T-helper 17 cell (primary cell): ENCODE data around the gene SLAIN2. TPM values are rescaled to one million over a fixed set of nuclear protein-coding genes. Genes with fewer than 3 reads are reported as not detected.

Experiments
- ATAC-seq: fragments of 150-1000 bp; cut with Tn5 transposase; 2 replicates; pipeline ENCODE4 v1.10.0; 2021; ENCODE audit warnings: mild to moderate bottlenecking, moderate library complexity
- DNase-seq, 3 donors: peaks; one replicate each; pipeline versions ENCODE4 v3.0.0 to v3.0.0-alpha.2; 2020 to 2021
- H3K9me3 ChIP-seq: one replicate; pipeline ENCODE4 v1.7.0; 2013; ENCODE audit warnings: low read length, mild to moderate bottlenecking; ENCODE audit not compliant: control insufficient read depth, poor library complexity, severe bottlenecking
- H3K27ac Mint-ChIP-seq: one replicate; pipeline ENCODE4 v1.8.0; 2022; ENCODE audit warnings: mild to moderate bottlenecking, moderate library complexity, mixed read lengths
- H3K27me3 Mint-ChIP-seq: one replicate; pipeline ENCODE4 v1.8.0; 2022; ENCODE audit warnings: mixed read lengths
- H3K36me3 Mint-ChIP-seq: one replicate; pipeline ENCODE4 v1.8.0; 2022; ENCODE audit warnings: low read depth, mixed read lengths
- H3K4me1 Mint-ChIP-seq: one replicate; pipeline ENCODE4 v1.8.0; 2022; ENCODE audit warnings: mild to moderate bottlenecking, mixed read lengths
- H3K4me3 Mint-ChIP-seq: one replicate; pipeline ENCODE4 v1.8.0; 2022; ENCODE audit warnings: mild to moderate bottlenecking, moderate library complexity, mixed read lengths
- total RNA-seq, 4 donors: library from RNA in 2 of 4; stranded (reverse) in 2 of 4; gene quantifications; one replicate each; pipeline ENCODE4 v1.2.3 and lab custom pipeline; 2022 to 2026

SLAIN2 gene
- total RNA-seq, 2 donors from 2014 or later = 76.7 to 92.3 TPM

GRCh38 chr4:48400416-48400815, 59.1 kb downstream of the SLAIN2 start:
- Mint-ChIP-seq H3K27me3 (no peaks in the 10 kb centered on the region), H3K27ac (peak overlapping the region; percentile 57), H3K36me3 (peaks cover 17% of the 10 kb centered on the region), H3K4me1 (peaks cover 50% of the 10 kb centered on the region), H3K4me3 (no peak overlapping the region)
- ATAC-seq (no peak), DNase-seq (no peak)
- H3K9me3 ChIP-seq = peaks cover 3% of the 10 kb centered on the region

GRCh38 chr4:48403358-48403757, 62.0 kb downstream of the SLAIN2 start:
- H3K27me3 Mint-ChIP-seq = no peaks in the 10 kb centered on the region
- H3K9me3 ChIP-seq = no peaks in the 10 kb centered on the region
- no peak overlapping the region for H3K4me3 Mint-ChIP-seq
- H3K27ac Mint-ChIP-seq = no peak overlapping the region
- no peak for ATAC-seq
- peaks cover 13% of the 10 kb centered on the region for H3K36me3 Mint-ChIP-seq
- no peak for DNase-seq
- peaks cover 51% of the 10 kb centered on the region for H3K4me1 Mint-ChIP-seq

GRCh38 chr4:48403779-48404178, 62.5 kb downstream of the SLAIN2 start:
- Mint-ChIP-seq H3K36me3 (peaks cover 13% of the 10 kb centered on the region), H3K27me3 (no peaks in the 10 kb centered on the region), H3K4me3 (no peak overlapping the region), H3K27ac (no peak overlapping the region), H3K4me1 (peaks cover 47% of the 10 kb centered on the region)
- H3K9me3 ChIP-seq = no peaks in the 10 kb centered on the region
- DNase-seq = no peak
- ATAC-seq = no peak

- Mint-ChIP-seq H3K36me3 (peaks cover 15% of the 10 kb centered on the region), H3K27ac (no peak overlapping the region), H3K4me3 (no peak overlapping the region), H3K4me1 (peaks cover 36% of the 10 kb centered on the region), H3K27me3 (no peaks in the 10 kb centered on the region)
- no peak for DNase-seq
- no peak for ATAC-seq
- H3K9me3 ChIP-seq = no peaks in the 10 kb centered on the region
These were observed 64.6 kb downstream of the SLAIN2 start for GRCh38 chr4:48405924-48406323.

GRCh38 chr4:48409203-48409602, 67.9 kb downstream of the SLAIN2 start:
- Mint-ChIP-seq H3K36me3 (peaks cover 11% of the 10 kb centered on the region), H3K27me3 (no peaks in the 10 kb centered on the region), H3K4me1 (peaks cover 20% of the 10 kb centered on the region), H3K27ac (peak overlapping the region; percentile 47), H3K4me3 (no peak overlapping the region)
- no peak for ATAC-seq
- no peak for DNase-seq
- H3K9me3 ChIP-seq = no peaks in the 10 kb centered on the region

GRCh38 chr4:48410812-48411211, 69.5 kb downstream of the SLAIN2 start:
- ATAC-seq (no peak), DNase-seq (no peak)
- Mint-ChIP-seq H3K27ac (no peak overlapping the region), H3K4me3 (no peak overlapping the region), H3K36me3 (peaks cover 6% of the 10 kb centered on the region), H3K27me3 (no peaks in the 10 kb centered on the region), H3K4me1 (peaks cover 12% of the 10 kb centered on the region)
- H3K9me3 ChIP-seq = no peaks in the 10 kb centered on the region

GRCh38 chr4:48420144-48420543, 78.8 kb downstream of the SLAIN2 start:
- no peaks in the 10 kb centered on the region for H3K9me3 ChIP-seq
- Mint-ChIP-seq H3K36me3 (peaks cover 4% of the 10 kb centered on the region), H3K4me3 (no peak overlapping the region), H3K27me3 (no peaks in the 10 kb centered on the region), H3K4me1 (peaks cover 3% of the 10 kb centered on the region), H3K27ac (no peak overlapping the region)
- DNase-seq = no peak
- no peak for ATAC-seq

- no peak overlapping the region for H3K4me3 Mint-ChIP-seq
- H3K27me3 Mint-ChIP-seq = no peaks in the 10 kb centered on the region
- no peaks in the 10 kb centered on the region for H3K9me3 ChIP-seq
- no peak for DNase-seq
- no peak overlapping the region for H3K27ac Mint-ChIP-seq
- peaks cover 4% of the 10 kb centered on the region for H3K36me3 Mint-ChIP-seq
- no peak for ATAC-seq
- H3K4me1 Mint-ChIP-seq = peaks cover 3% of the 10 kb centered on the region
These were observed 79.8 kb downstream of the SLAIN2 start for GRCh38 chr4:48421101-48421500.

GRCh38 chr4:48428926-48429325, 87.6 kb downstream of the SLAIN2 start:
- Mint-ChIP-seq H3K27ac (no peak overlapping the region), H3K4me1 (peaks cover 32% of the 10 kb centered on the region), H3K4me3 (no peak overlapping the region), H3K36me3 (no peaks in the 10 kb centered on the region), H3K27me3 (no peaks in the 10 kb centered on the region)
- H3K9me3 ChIP-seq = no peaks in the 10 kb centered on the region
- ATAC-seq = no peak
- DNase-seq = no peak

- ATAC-seq (no peak), DNase-seq (no peak)
- no peaks in the 10 kb centered on the region for H3K27me3 Mint-ChIP-seq
- peaks cover 32% of the 10 kb centered on the region for H3K4me1 Mint-ChIP-seq
- H3K4me3 Mint-ChIP-seq = no peak overlapping the region
- no peaks in the 10 kb centered on the region for H3K9me3 ChIP-seq
- H3K36me3 Mint-ChIP-seq = no peaks in the 10 kb centered on the region
- peak overlapping the region; percentile 70 for H3K27ac Mint-ChIP-seq
These were observed 88.6 kb downstream of the SLAIN2 start for GRCh38 chr4:48429709-48430474.

GRCh38 chr4:48431401-48431800, 90.1 kb downstream of the SLAIN2 start:
- H3K4me1 Mint-ChIP-seq = peaks cover 32% of the 10 kb centered on the region
- ATAC-seq (peak; percentile 50), DNase-seq (no peak)
- H3K4me3 Mint-ChIP-seq = no peak overlapping the region
- no peaks in the 10 kb centered on the region for H3K36me3 Mint-ChIP-seq
- H3K27me3 Mint-ChIP-seq = no peaks in the 10 kb centered on the region
- no peaks in the 10 kb centered on the region for H3K9me3 ChIP-seq
- peak overlapping the region; percentile 86 for H3K27ac Mint-ChIP-seq

GRCh38 chr4:48432017-48432416, 90.7 kb downstream of the SLAIN2 start:
- Mint-ChIP-seq H3K27me3 (no peaks in the 10 kb centered on the region), H3K4me1 (peaks cover 32% of the 10 kb centered on the region), H3K36me3 (no peaks in the 10 kb centered on the region), H3K27ac (peak overlapping the region; percentile 86), H3K4me3 (no peak overlapping the region)
- H3K9me3 ChIP-seq = no peaks in the 10 kb centered on the region
- no peak for DNase-seq
- ATAC-seq = no peak

- H3K27ac Mint-ChIP-seq = no peak overlapping the region
- H3K4me3 Mint-ChIP-seq = no peak overlapping the region
- ATAC-seq (no peak), DNase-seq (no peak)
- no peaks in the 10 kb centered on the region for H3K9me3 ChIP-seq
- H3K27me3 Mint-ChIP-seq = peaks cover 14% of the 10 kb centered on the region
- H3K4me1 Mint-ChIP-seq = peaks cover 7% of the 10 kb centered on the region
- peaks cover 2% of the 10 kb centered on the region for H3K36me3 Mint-ChIP-seq
These were observed 95.0 kb downstream of the SLAIN2 start for GRCh38 chr4:48436318-48436717.

GRCh38 chr4:48439988-48440387, 98.7 kb downstream of the SLAIN2 start:
- H3K27ac Mint-ChIP-seq = peak overlapping the region; percentile 11
- peaks cover 14% of the 10 kb centered on the region for H3K27me3 Mint-ChIP-seq
- no peaks in the 10 kb centered on the region for H3K9me3 ChIP-seq
- no peaks in the 10 kb centered on the region for H3K4me1 Mint-ChIP-seq
- no peak overlapping the region for H3K4me3 Mint-ChIP-seq
- ATAC-seq (no peak), DNase-seq (no peak)
- H3K36me3 Mint-ChIP-seq = peaks cover 2% of the 10 kb centered on the region
